HepG2 (cell line): ENCODE results near the gene ZC3H7B. TPM values are rescaled to one million over a fixed set of nuclear protein-coding genes. Genes with fewer than 3 reads are reported as not detected.

Experiments
- BATF2 ChIP-seq: sonication (generic); formaldehyde crosslinking; IDR thresholded peaks from 2 replicates; pipeline ENCODE4 v1.8.0; 2022; ENCODE audit warnings: mild to moderate bottlenecking, missing genetic modification reagents, moderate library complexity
- CREB1 ChIP-seq, 2 experiments: fragments of 450-650 bp in 1 of 2; IDR thresholded peaks; 2 replicates each; pipeline ENCODE4 v1.6.1; 2016 to 2017; ENCODE audit warnings: control low read depth in 1 of 2, mild to moderate bottlenecking in 1 of 2, missing compliant biosample characterization in 1 of 2, missing genetic modification characterization in 1 of 2
- FOSL2 ChIP-seq: sonication (generic); formaldehyde crosslinking; IDR thresholded peaks from 2 replicates; pipeline ENCODE4 v1.4.0; 2020; ENCODE audit warnings: missing genetic modification reagents
- GATAD1 ChIP-seq: IDR thresholded peaks from 2 replicates; pipeline ENCODE4 v1.6.1; 2016; ENCODE audit warnings: missing genetic modification reagents, missing compliant biosample characterization
- HDAC1 ChIP-seq: sonication (generic); formaldehyde crosslinking; IDR thresholded peaks from 2 replicates; pipeline ENCODE4 v1.5.1; 2020; ENCODE audit warnings: mild to moderate bottlenecking, missing genetic modification reagents
- HNRNPLL ChIP-seq: fragments of 200-400 bp; formaldehyde crosslinking; IDR thresholded peaks from 2 replicates; pipeline ENCODE4 v1.6.1; 2017; ENCODE audit warnings: mild to moderate bottlenecking, low read depth, low read length; ENCODE audit not compliant: poor library complexity, severe bottlenecking
- SP4 ChIP-seq: sonication (generic); formaldehyde crosslinking; IDR thresholded peaks from 2 replicates; pipeline ENCODE4 v1.8.1; 2023; ENCODE audit warnings: mild to moderate bottlenecking, missing genetic modification reagents
- TAF15 ChIP-seq: fragments of 200-400 bp; formaldehyde crosslinking; IDR thresholded peaks from one replicate; pipeline ENCODE4 v1.6.1; 2018; ENCODE audit warnings: mild to moderate bottlenecking, low read depth, low read length; ENCODE audit not compliant: poor library complexity, severe bottlenecking
- TBX2 ChIP-seq: sonication (generic); formaldehyde crosslinking; IDR thresholded peaks from 2 replicates; pipeline ENCODE4 v1.5.0; 2020; ENCODE audit warnings: missing genetic modification reagents, mild to moderate bottlenecking, borderline replicate concordance
- THAP8 ChIP-seq: sonication (generic); formaldehyde crosslinking; IDR thresholded peaks from 2 replicates; pipeline ENCODE4 v1.5.1; 2020; ENCODE audit warnings: missing genetic modification reagents, mild to moderate bottlenecking, borderline replicate concordance
- YEATS4 ChIP-seq: sonication (generic); formaldehyde crosslinking; IDR thresholded peaks from 2 replicates; pipeline ENCODE4 v1.4.0; 2020; ENCODE audit warnings: missing genetic modification reagents, borderline replicate concordance
- ZBTB38 ChIP-seq: sonication (generic); formaldehyde crosslinking; IDR thresholded peaks from 2 replicates; pipeline ENCODE4 v1.5.1; 2020; ENCODE audit warnings: mild to moderate bottlenecking, missing genetic modification reagents
- ZNF256 ChIP-seq: sonication (generic); formaldehyde crosslinking; conservative IDR thresholded peaks from 2 replicates; pipeline ENCODE4 v1.4.0; 2020; ENCODE audit warnings: missing genetic modification reagents
- ZNF414 ChIP-seq: sonication (generic); formaldehyde crosslinking; IDR thresholded peaks from 2 replicates; pipeline ENCODE4 v1.5.0; 2020; ENCODE audit warnings: missing genetic modification reagents
- ZNF441 ChIP-seq: sonication (generic); formaldehyde crosslinking; IDR thresholded peaks from 2 replicates; pipeline ENCODE4 v1.7.0; 2021; ENCODE audit warnings: missing genetic modification reagents, borderline replicate concordance
- ZNF792 ChIP-seq: IDR thresholded peaks from 2 replicates; pipeline ENCODE4 v1.6.1; 2016
- polyA plus RNA-seq, 8 experiments: library from polyadenylated mRNA; depleted of rRNA in 3 of 8; stranded (reverse) in 7 of 8; unstranded in 1 of 8; fragments of >200 nt; fragmentation: Illumina TruSeq in 4 of 8; extraction: Trizol in 4 of 8; gene quantifications; 2 replicates each; pipeline versions ENCODE4 v1.2.1 to v1.2.3, GENCODE V29; 2011 to 2016; ENCODE audit warnings: low read depth in 4 of 8, missing spikeins in 1 of 8, mixed read lengths in 1 of 8; ENCODE audit not compliant: insufficient read depth in 1 of 8
- total RNA-seq, 5 experiments: library from RNA; depleted of rRNA; stranded (reverse); fragments of >200 nt; fragmentation: Illumina TruSeq; extraction: Trizol; gene quantifications; 2 replicates each; pipeline ENCODE4 v1.2.3, GENCODE V29; 2016; ENCODE audit warnings: low read depth in 1 of 5
- TF ChIP-seq, protein P1 (sequence below): sonication (generic); formaldehyde crosslinking; IDR thresholded peaks from 2 replicates; pipeline ENCODE4 v1.5.0; 2020; ENCODE audit warnings: missing genetic modification reagents, mild to moderate bottlenecking, borderline replicate concordance
- TF ChIP-seq, protein P2 (sequence below): sonication (generic); formaldehyde crosslinking; IDR thresholded peaks from 2 replicates; pipeline ENCODE4 v1.8.0; 2022; ENCODE audit warnings: mild to moderate bottlenecking, missing genetic modification reagents, borderline replicate concordance
- TF ChIP-seq, protein P3 (sequence below): sonication (generic); formaldehyde crosslinking; IDR thresholded peaks from 2 replicates; pipeline ENCODE4 v1.5.1; 2020; ENCODE audit warnings: mild to moderate bottlenecking, missing genetic modification reagents, moderate library complexity

Gene ZC3H7B
- total and polyA plus RNA-seq, 2 of the 13 experiments (the other 11 are each of a cell fraction or from before 2014, with no cell fraction given), result 26.4 to 37.2 TPM

DNA sequence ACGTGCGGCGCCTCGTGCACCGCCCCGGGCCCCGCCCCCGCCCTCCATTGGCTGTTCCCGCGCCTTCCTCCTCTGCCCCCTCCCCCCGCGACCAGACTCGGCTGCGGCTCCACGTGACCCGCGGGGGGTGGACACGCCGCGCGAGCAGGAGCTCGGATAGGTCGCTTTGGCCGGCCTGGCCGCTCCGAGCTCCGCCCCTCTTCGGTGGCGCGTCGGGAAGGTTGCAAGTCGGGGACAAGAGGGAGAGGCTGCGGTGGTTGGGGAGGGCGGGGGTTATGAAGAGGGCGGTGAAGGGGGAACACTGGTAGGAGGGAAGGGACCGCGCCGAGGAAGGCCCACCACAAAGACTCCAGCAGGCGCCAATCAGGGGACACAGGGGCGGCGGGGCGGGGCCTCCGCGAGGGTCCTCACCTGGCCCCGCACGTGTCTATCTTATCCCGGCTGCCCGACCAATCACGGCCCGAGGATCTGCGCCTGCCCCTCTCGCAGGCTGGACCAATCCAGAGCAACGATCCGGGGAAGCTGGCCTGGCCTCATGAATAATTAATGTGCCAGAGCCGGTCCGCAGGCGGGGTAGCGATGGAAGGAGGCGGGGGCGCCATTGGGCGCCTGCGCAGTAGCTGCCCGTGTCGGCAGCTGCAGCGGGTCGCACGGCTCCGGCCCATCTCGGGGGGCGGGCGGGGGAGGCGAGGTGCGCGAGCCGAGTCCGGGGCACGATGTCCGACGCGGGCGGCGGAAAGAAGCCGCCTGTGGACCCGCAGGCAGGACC is 80.2 kb downstream of the ZC3H7B start, which contains the start of gene TEF (continued):
- TF ChIP-seq, protein P1, sequence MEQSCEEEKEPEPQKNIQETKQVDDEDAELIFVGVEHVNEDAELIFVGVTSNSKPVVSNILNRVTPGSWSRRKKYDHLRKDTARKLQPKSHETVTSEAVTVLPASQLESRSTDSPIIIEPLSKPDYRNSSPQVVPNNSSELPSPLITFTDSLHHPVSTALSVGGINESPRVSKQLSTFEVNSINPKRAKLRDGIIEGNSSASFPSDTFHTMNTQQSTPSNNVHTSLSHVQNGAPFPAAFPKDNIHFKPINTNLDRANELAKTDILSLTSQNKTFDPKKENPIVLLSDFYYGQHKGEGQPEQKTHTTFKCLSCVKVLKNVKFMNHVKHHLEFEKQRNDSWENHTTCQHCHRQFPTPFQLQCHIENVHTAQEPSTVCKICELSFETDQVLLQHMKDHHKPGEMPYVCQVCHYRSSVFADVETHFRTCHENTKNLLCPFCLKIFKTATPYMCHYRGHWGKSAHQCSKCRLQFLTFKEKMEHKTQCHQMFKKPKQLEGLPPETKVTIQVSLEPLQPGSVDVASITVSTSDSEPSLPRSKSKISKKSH (CRISPR knock-in tag), result no peak
- TF ChIP-seq HNRNPLL (peak; percentile 33), YEATS4 (CRISPR knock-in tag) (no peak), BATF2 (CRISPR knock-in tag) (no peak), HDAC1 (peak; percentile 66), ZNF414 (CRISPR knock-in tag) (peak; percentile 75; the same call in 1 of the 2 replicates), THAP8 (no peak), ZNF792 (CRISPR knock-in tag) (peak; percentile 3; the same call in 1 of the 2 replicates), FOSL2 (CRISPR knock-in tag) (no peak), ZBTB38 (CRISPR knock-in tag) (no peak), TAF15 (no peak), ZNF441 (CRISPR knock-in tag) (0 out of 2 replicates have a peak, but pooled peaks have one; percentile 4), TBX2 (peak; percentile 49; the same call in 1 of the 2 replicates), CREB1 (IDR thresholded peaks at IDR 0.05) (peak; percentile 52), CREB1 (CRISPR knock-in tag; IDR thresholded peaks at IDR 0.05) (no peak), GATAD1 (CRISPR knock-in tag) (peak; percentile 24; the same call in 1 of the 2 replicates), SP4 (peak; percentile 90), ZNF256 (CRISPR knock-in tag) (no peak)
- TF ChIP-seq, protein P2, sequence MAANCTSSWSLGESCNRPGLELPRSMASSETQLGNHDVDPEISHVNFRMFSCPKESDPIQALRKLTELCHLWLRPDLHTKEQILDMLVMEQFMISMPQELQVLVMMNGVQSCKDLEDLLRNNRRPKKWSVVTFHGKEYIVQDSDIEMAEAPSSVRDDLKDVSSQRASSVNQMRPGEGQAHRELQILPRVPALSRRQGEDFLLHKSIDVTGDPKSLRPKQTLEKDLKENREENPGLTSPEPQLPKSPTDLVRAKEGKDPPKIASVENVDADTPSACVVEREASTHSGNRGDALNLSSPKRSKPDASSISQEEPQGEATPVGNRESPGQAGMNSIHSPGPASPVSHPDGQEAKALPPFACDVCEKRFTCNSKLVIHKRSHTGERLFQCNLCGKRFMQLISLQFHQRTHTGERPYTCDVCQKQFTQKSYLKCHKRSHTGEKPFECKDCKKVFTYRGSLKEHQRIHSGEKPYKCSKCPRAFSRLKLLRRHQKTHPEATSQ (CRISPR knock-in tag), result 0 out of 2 replicates have a peak, but pooled peaks have one; percentile 39
- TF ChIP-seq, protein P3, sequence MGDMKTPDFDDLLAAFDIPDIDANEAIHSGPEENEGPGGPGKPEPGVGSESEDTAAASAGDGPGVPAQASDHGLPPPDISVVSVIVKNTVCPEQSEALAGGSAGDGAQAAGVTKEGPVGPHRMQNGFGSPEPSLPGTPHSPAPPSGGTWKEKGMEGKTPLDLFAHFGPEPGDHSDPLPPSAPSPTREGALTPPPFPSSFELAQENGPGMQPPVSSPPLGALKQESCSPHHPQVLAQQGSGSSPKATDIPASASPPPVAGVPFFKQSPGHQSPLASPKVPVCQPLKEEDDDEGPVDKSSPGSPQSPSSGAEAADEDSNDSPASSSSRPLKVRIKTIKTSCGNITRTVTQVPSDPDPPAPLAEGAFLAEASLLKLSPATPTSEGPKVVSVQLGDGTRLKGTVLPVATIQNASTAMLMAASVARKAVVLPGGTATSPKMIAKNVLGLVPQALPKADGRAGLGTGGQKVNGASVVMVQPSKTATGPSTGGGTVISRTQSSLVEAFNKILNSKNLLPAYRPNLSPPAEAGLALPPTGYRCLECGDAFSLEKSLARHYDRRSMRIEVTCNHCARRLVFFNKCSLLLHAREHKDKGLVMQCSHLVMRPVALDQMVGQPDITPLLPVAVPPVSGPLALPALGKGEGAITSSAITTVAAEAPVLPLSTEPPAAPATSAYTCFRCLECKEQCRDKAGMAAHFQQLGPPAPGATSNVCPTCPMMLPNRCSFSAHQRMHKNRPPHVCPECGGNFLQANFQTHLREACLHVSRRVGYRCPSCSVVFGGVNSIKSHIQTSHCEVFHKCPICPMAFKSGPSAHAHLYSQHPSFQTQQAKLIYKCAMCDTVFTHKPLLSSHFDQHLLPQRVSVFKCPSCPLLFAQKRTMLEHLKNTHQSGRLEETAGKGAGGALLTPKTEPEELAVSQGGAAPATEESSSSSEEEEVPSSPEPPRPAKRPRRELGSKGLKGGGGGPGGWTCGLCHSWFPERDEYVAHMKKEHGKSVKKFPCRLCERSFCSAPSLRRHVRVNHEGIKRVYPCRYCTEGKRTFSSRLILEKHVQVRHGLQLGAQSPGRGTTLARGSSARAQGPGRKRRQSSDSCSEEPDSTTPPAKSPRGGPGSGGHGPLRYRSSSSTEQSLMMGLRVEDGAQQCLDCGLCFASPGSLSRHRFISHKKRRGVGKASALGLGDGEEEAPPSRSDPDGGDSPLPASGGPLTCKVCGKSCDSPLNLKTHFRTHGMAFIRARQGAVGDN (CRISPR knock-in tag), result peak; percentile 79
